ENCODE results near the gene DRD4. TPM values are rescaled to one million over a fixed set of nuclear protein-coding genes. Genes with fewer than 3 reads are reported as not detected.

The DRD4 gene
- under 1 TPM; 0.29 to 0.30 TPM for total RNA-seq

GRCh38 chr11:636511-637332, at the start of gene DRD4:
TSS of gene DRD4 (plus strand) at chr11:637269. CDS start at chr11:637305, 36 bp downstream.
- ChIA-PET POLR2A (no interaction called here), CTCF (interaction anchor here (1.2 kb wide), 1 partner anchor 82 kb away, joined by 3 read pairs; no protein-coding TSS in a partner anchor)

DNA sequence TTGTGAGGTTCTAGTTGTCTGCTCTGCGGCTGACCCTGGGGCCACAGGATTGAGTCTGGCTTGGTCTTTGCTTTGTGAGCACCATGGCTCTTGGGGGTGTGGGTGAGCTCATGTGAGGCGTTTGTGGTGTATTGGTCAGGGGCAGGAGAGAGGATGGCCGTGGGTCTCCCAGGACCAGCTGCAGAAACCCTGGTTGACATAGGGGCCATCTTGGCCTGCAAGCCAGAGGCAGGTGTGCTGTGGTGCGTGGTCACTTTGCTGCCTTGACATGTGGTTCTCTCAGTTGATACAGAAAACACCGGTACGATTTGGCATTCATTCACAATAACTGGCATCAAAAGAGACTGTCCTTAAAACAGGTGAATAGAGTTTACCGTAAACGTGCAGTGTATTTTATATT, 49.5 kb upstream of the DRD4 start:
- CTCF ChIA-PET = interaction anchor here (0.9 to 3.7 kb wide), 2 partner anchors 12 to 33 kb away, joined by 3 to 12 read pairs; no protein-coding TSS in a partner anchor
- POLR2A ChIA-PET = interaction anchor here (0.9 to 1.5 kb wide), 2 partner anchors 10 to 12 kb away, joined by 3 read pairs; partner anchors contain the start of gene PHRF1

GRCh38 chr11:587978-588380, 49.1 kb upstream of the DRD4 start:
- CTCF ChIA-PET = interaction anchor here (0.9 to 3.7 kb wide), 3 partner anchors 9 to 34 kb away, joined by 3 to 12 read pairs (median 3); no protein-coding TSS in a partner anchor
- POLR2A ChIA-PET = interaction anchor here (0.6 to 1.5 kb wide), 3 partner anchors 11 to 82 kb away, joined by 3 read pairs; partner anchors contain the start of gene PHRF1

- ChIA-PET CTCF (interaction anchor here (3.7 kb wide), 1 partner anchor 35 kb away, joined by 12 read pairs; no protein-coding TSS in a partner anchor), POLR2A (no interaction called here)
Measured at GRCh38 chr11:589798-590197, 47.3 kb upstream of the DRD4 start.

DNA sequence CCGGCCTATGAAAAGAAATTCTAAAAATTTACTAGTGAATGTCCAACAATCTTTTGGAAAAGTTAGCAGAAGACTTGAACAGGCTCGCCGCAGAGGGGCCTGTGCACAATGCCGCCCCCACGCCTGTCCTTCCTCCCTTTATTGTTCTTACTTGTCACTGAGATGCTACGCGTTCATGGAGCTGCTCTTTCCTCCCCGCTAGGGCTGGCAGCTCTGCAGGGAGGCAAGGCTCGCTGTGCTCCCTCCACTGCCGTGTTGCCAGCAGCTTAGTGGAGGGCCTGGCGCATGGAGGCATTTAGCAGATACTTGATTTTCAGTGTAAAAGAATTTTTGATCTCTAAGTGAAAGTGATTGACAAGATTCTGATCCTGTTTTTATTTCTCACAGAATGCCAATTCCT, 46.1 kb upstream of the DRD4 start:
- POLR2A ChIA-PET = interaction anchor here (0.6 kb wide), 1 partner anchor 187 kb away, joined by 3 read pairs; no protein-coding TSS in a partner anchor
- CTCF ChIA-PET = interaction anchor here (0.7 kb wide), 1 partner anchor 23 kb away, joined by 4 read pairs; no protein-coding TSS in a partner anchor

DNA sequence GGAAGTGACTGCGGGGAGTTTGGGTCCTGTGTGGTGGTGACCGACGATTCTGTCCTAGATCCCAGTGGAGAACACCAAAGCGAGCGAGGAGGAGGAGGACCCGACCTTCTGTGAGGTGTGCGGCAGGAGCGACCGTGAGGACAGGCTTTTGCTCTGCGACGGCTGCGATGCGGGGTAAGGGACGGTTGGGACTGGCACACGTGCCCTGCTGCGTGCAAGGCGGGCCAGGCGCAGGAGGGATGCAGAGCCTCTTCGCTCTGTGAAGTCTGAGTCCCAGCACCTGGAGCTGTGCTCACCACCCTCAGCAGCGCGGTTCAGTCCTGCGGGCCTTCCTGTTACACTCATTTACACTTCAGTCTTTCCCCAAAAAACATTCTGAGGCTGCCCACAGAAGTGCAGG, 44.6 kb upstream of the DRD4 start:
- CTCF ChIA-PET = no interaction called here
- POLR2A ChIA-PET = no interaction called here

- CTCF ChIA-PET = no interaction called here
- POLR2A ChIA-PET = no interaction called here
Measured at GRCh38 chr11:592918-593317, 44.2 kb upstream of the DRD4 start.

DNA sequence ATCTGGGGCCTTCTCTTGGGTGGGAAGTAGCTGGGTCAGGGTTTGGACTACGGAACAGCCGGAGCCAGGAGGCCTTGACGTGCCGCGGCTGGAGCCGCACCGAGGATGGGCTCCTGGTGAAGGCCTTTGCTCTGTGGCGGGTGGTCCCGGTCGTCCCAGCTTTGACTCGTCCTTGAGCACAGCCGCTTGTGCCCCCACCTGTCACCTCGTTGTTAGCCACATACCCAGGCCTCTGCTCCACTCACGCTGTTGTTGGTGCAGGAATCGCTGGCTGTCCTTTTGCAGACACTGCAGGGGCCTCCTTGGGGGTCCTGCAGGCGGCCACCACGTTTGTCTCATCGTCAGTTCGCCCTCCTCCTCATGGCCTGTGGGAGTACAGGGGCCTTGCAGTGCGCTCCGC, 43.7 kb upstream of the DRD4 start:
- CTCF ChIA-PET = no interaction called here
- POLR2A ChIA-PET = no interaction called here

DNA sequence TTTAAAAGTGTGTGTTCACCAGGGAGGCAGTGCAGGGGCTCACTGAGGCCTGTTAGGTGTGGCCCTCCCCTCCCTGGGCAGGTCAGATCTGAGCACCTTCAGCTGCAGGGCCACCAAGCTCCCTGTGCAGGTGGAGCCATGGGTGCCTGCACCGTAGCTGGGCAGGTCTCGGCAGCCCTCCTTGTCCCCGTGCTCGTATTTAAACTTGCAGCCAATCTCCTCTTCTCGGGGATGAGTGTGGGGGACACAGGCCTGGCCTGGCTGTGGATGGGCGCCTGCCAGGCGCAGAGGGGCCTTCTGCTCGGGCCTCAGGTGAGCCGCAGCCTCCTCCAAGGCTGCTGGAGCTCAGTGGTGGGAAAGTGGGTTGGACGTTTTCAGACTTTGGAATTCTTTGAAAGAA, 41.7 kb upstream of the DRD4 start:
- POLR2A ChIA-PET = no interaction called here
- CTCF ChIA-PET = no interaction called here

- ChIA-PET CTCF (no interaction called here), POLR2A (no interaction called here)
Measured at GRCh38 chr11:596374-596773, 40.7 kb upstream of the DRD4 start.

DNA sequence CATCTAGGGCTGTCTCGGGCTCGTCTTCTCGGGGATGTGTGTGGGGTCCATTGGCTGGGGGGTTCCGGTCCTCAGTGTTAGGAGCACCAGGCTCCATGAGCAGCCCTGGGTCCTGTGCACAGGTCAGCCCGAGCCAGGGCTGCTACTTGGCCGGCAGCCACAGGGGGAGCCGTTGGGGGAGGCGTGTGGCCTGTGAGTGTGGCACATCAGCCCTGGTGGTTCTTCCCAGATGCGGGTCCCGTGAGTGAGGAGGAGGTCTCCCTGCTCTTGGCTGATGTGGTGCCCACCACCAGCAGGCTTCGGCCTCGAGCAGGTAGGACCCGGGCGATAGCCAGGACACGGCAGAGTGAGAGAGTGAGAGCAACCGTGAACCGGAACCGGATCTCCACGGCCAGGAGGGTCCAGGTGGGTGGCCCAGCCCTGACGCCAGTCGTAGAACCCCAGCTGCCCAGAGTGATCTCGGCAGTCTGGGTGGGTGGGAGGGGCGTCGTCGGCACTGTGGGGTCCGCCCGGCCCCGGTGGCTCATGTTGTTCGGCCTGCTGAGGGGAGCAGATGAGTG, 39.8 kb upstream of the DRD4 start:
- CTCF ChIA-PET = no interaction called here
- POLR2A ChIA-PET = no interaction called here

GRCh38 chr11:598005-598680, 38.9 kb upstream of the DRD4 start:
- POLR2A ChIA-PET = no interaction called here
- CTCF ChIA-PET = no interaction called here

DNA sequence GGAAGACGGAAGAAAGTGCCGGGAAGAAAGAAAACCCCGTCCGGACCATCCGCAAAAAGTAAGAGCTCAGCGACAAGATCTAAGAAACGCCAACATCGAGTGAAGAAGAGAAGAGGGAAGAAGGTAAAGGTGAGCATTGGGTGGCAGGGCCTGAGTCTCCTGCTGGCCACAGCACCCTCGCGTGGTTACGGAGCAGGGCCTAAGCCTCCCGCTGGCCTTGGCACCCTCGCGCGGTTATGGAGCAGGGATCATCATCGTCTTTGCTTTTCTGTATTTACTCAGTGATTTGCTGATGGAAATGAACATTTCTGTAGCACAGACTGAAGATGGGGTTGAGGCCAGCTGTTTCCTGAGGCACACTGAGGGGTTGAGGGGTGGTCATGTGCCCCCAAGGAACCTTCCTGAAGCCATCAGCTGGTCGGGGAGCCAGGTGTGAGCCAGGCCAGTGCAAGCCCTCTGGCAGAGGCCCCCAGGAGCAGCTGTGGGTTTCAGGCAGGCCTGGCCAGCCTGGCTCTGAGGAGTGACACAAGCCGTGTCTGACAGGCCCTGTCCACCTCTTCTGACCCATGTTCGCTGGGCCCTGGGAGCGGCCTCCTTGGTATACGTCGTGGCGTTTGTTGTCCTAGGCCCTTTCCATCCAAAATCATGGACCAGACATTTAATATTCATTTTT, 35.4 kb upstream of the DRD4 start:
- ChIA-PET CTCF (no interaction called here), POLR2A (no interaction called here)

GRCh38 chr11:603154-603553, 33.9 kb upstream of the DRD4 start:
- CTCF ChIA-PET = no interaction called here

GRCh38 chr11:605286-606129, 31.6 kb upstream of the DRD4 start:
- POLR2A ChIA-PET = no interaction called here

More at GRCh38 chr11:603154-603553, 33.9 kb upstream of the DRD4 start:
- POLR2A ChIA-PET = interaction anchor here (0.7 kb wide), 1 partner anchor 42 kb away, joined by 9 read pairs; no protein-coding TSS in a partner anchor

GRCh38 chr11:606245-606644, 30.8 kb upstream of the DRD4 start:
- ChIA-PET CTCF (no interaction called here), POLR2A (no interaction called here)

More at GRCh38 chr11:605286-606129, 31.6 kb upstream of the DRD4 start:
- CTCF ChIA-PET = interaction anchor here (0.6 kb wide), 1 partner anchor 41 kb away, joined by 3 read pairs; no protein-coding TSS in a partner anchor

GRCh38 chr11:607020-607780, 29.9 kb upstream of the DRD4 start:
- ChIA-PET CTCF (no interaction called here), POLR2A (no interaction called here)

DNA sequence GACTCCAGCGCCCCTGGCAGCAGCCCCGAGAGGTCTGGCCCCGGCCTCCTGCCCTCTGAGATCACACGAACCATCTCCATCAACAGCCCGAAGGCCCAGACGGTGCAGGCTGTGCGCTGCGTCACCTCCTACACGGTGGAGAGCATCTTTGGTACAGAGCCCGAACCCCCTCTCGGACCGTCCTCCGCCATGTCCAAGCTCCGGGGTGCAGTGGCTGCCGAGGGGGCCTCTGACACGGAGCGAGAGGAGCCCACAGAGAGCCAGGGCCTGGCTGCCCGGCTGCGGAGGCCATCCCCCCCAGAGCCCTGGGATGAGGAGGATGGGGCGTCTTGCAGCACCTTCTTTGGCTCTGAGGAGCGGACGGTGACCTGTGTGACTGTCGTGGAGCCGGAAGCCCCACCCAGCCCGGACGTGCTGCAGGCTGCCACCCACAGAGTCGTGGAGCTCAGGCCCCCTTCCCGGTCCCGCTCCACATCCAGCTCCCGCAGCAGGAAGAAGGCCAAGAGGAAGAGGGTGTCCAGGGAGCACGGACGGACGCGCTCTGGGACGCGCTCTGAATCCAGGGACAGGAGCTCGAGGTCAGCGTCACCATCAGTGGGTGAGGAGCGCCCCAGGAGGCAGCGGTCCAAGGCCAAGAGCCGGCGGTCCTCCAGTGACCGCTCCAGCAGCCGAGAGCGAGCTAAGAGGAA, 29.0 kb upstream of the DRD4 start:
- POLR2A ChIA-PET = no interaction called here
- CTCF ChIA-PET = no interaction called here
